Esophagus muscularis mucosa (tissue), 4 donors: ENCODE results near the gene CELF2.

ENCODE experiments used
- EP300 ChIP-seq: sonication (generic); formaldehyde crosslinking; IDR thresholded peaks from one replicate; pipeline ENCODE4 v1.6.1; 2017; ENCODE audit warnings: antibody characterized with exemption
- POLR2AphosphoS5 ChIP-seq, 2 donors: sonication (generic); formaldehyde crosslinking; IDR thresholded peaks; one replicate each; pipeline ENCODE4 v1.6.1; 2017; ENCODE audit warnings: antibody characterized with exemption in 2 of 2
- TF ChIP-seq, protein P1 (sequence below), 3 experiments: fragments of 200-600 bp in 2 of 3; fragments of 450-650 bp in 1 of 3; sonication (generic) in 2 of 3; IDR thresholded peaks; one replicate each; pipeline ENCODE4 v1.5.1; 2017 to 2019; ENCODE audit warnings: antibody characterized with exemption in 3 of 3, mild to moderate bottlenecking in 2 of 3, moderate library complexity in 1 of 3

DNA sequence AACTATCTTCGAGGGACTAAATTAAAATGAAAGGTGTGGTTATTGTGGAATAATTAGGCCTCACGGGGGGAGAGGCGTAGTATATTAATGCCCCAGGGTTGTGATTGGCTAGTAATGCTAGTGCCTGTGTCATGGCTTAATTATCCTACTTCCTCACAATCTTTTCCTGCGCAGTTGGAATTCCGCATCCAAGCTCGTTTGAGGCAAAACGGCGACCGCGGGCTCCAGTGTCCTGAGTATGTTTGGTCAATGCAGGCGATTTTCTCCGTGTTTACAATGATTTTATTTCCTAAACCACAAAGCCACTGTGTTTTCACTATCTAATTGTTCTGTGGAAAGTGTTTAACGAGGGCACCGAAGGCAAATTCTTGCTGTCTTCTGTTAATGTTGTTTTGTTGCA is 282.9 kb downstream of the CELF2 start:
- TF ChIP-seq, protein P1, sequence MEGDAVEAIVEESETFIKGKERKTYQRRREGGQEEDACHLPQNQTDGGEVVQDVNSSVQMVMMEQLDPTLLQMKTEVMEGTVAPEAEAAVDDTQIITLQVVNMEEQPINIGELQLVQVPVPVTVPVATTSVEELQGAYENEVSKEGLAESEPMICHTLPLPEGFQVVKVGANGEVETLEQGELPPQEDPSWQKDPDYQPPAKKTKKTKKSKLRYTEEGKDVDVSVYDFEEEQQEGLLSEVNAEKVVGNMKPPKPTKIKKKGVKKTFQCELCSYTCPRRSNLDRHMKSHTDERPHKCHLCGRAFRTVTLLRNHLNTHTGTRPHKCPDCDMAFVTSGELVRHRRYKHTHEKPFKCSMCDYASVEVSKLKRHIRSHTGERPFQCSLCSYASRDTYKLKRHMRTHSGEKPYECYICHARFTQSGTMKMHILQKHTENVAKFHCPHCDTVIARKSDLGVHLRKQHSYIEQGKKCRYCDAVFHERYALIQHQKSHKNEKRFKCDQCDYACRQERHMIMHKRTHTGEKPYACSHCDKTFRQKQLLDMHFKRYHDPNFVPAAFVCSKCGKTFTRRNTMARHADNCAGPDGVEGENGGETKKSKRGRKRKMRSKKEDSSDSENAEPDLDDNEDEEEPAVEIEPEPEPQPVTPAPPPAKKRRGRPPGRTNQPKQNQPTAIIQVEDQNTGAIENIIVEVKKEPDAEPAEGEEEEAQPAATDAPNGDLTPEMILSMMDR (IDR thresholded peaks at IDR 0.05), result no peak
- TF ChIP-seq EP300, result no peak
- no peak for TF ChIP-seq POLR2AphosphoS5 (IDR thresholded peaks at IDR 0.05)
